HG03066 (cell line): ENCODE measurements around the gene LACTBL1.
"Not testable (repeated sequence)": the region's sequence is repeated elsewhere in the genome, so short reads cannot be mapped to it uniquely, and the experiment has no call there.

Experiments used
- ATAC-seq: cut with Tn5 transposase; IDR thresholded peaks from one replicate; pipeline ENCODE4 v1.9.1; 2021; ENCODE audit warnings: low read depth; ENCODE audit not compliant: unreplicated experiment

The LACTBL1 gene

DNA sequence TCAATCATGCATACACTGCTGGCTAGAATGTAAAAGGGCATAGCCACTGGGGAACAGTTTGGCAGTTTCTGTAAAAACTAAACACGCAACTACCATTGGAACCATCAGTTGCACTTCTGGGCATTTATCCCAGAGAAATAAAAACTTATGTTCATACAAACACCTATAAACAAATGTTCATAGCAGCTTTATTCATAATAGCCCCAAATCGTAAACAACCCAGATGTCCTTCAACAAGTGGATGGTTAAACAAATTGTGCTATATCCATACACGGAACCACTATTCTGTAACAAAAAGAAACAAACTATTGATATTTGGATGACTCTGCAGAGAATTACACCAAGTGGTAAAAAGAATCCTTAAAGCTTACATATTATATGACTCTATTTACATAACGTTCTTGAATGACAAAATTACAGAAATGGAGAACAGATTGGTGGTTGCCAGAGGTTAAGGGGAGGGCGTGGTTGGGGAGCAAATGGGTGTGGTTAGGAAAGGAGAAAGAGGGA, 22.8 kb downstream of the LACTBL1 start:
- ATAC-seq, result no peak

DNA sequence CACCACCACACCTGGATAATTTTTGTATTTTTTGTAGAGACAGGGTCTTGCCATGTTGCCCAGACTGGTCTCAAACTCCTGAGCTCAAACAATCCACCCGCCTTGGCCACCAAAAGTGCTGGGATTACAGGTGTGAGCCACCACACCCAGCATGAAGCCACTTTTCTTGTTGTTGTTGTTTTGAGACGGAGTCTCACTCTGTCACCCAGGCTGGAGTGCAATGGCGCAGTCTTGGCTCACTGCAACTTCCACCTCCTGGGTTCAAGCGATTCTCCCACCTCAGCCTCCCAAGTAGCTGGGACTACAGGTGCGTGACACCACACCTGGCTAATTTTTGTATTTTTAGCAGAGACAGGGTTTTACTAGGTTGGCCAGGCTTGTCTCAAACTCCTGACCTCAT, 27.5 kb downstream of the LACTBL1 start:
- not testable (repeated sequence) for ATAC-seq

DNA sequence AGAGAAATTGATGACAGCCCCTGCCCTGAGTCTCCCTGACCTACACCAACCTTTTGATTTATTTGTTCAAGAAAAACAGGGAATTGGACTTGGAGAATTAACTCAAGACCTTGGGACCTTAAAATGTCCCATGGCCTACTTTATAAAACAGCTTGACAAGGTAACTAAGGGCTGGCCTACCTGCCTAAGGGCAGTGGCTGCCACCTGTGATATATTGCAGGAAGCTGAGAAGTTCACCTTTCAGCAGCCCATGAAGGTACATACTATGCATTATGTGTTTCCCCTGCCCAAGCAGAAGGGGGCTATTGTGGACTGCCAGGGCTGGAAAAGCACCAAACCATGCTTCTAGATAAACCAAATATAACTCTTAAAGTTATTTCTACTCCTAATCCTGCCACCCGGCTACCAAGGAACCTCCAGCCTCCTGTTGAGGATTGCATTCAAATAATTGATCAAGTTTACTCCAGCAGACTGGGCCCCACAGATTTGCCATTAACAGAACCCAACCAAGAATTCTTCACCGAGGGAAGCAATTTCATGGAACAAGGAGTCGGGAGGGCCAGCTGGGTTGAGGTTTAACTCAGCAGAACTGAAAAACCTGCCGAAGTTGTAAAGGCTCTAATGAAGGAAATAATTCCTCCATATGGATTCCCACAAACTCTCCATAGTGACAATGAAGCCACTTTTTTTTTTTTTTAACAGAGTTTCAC, 28.2 kb downstream of the LACTBL1 start:
- ATAC-seq, result no peak

DNA sequence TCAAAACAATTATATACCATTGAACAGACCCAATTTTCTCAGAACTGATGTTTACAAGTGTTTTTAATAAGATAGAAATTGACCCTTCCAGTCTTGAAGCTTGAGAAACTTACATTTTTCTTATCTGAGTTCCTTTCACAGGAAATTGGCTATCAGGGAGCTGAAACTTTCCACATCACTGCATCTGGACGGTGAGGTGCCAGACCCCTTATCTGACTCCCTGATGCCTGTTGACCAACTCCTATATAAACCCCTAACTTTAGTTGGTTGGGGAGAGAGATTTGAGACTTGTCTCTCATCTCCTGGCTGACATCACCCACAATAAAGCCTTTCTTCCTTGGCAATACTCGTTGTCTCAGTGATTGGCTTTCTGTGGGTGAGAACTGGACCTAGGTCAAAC, 31.4 kb downstream of the LACTBL1 start:
- no peak for ATAC-seq

DNA sequence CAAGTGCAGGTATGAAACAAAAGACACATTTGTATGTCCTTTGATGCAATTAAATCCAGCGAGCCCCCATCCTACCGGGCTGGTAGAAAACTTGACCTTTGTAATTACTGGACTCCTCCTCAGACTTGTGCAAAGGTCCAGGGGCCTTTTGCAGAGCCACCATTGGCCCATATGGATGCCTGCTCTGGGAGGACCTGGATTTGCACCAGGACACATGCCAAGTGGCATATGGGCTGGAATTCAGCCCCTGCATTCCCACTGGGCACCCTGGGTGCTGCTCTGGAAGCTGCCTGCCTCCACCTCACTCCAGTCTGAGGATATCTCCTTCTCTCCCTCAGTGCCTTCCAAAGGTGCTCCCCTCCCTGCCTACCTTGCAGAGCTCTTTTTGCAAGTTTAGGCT, 36.0 kb downstream of the LACTBL1 start:
- ATAC-seq, result no peak

GRCh38 chr1:22935433-22935832, 37.2 kb downstream of the LACTBL1 start:
- ATAC-seq, result no peak

DNA sequence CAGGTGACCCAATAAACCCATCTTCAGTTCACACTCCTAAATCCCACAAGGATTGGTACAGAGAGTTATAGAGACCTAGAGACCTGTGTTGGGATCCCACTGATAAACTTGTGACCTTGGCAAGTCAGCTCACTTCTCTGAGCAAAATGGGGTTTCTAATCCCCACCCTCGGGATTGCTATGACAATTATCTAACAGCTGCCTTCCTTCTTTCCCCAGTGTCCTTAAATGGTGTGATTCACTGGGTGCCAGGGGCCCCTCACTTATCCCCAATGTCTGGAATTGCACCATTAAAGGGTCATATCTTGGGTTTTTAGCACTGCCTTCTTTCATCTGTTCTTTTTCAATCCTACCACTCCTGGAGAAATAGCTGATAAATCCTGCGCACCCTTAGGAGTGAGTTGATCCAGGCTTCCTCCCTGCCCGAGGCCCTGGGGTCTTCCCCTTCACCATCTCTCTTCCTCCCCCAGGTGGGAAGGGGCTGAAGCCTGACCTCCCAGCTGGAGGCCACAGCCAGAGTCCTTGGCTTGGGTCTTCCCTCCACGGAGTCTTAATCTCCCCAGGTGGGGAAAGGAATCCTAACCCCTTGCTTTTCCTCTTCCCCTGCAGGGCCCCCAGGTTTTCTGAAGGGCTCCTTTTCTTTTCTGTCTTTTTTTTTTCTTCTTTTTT, 39.7 kb downstream of the LACTBL1 start:
- no peak for ATAC-seq

DNA sequence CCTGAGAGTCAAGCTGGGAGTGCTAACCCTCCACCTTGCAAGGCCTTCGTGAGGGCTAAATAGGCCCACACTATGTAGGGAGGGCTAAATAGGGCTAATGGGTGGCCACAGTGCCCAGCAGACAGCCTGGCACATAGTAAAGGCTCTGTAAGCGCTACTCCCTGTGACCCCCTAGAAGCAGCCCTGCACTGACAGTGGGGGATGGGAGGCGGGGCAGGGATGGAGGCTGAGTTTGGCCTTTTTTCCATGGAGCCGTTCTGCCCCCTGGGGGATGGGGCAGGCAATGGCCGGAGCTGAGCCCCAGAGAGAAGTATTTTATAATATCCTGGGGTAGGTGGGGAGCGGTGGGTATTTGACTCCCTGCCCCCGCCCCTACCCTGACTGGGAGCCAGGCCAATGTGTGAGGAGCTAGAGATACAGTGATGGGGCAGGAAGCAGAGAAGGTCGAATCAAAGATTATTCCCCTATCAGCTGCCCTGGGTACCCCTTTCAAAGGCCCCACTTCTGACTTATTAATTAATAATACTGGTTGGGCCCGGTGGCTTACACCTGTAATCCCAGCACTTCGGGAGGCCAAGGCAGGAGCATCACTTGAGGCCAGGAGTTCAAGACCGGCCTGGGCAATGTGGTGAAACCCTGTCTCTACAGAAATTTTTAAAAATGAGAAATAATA, 42.3 kb downstream of the LACTBL1 start:
- ATAC-seq, result no peak

DNA sequence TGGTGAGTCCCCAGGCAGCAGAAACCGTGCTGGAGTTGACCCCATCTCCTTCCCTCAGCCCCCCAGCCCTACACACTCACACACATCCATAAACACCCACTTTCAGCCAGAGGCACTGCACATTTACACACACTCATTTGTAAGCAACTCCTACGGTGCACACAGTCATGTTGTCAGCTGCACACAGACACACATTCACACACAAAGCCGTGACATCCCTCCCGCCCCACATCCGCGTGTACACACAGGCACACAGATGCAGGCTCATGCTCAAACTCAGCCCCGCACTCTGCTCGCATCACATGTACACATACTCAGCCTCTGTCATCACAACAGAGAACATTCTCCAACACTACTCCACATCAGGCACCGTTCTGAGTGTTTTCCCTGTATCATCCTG, 47.6 kb downstream of the LACTBL1 start:
- no peak for ATAC-seq

DNA sequence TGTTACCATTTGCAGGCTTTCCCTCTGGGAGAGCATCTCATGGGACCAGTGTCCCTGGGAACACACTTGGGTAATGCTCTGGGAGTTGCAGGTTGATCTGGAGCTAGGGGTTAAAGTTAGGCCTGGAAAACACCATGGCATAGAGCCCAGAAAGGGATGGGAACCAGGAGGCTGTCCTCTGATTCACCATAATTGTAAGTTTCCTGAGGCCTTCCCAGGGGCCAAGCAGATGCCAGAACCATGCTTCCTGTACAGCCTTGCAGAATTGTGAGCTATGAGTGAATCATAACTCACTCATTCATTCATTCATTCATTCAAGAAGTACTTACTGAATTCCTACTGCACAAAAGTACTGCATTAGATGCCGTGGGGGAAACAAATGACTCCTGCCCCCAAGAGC, 50.0 kb downstream of the LACTBL1 start:
- ATAC-seq, result no peak

- ATAC-seq, result no peak
Observed at GRCh38 chr1:22921452-22922126, 51.1 kb downstream of the LACTBL1 start.

DNA sequence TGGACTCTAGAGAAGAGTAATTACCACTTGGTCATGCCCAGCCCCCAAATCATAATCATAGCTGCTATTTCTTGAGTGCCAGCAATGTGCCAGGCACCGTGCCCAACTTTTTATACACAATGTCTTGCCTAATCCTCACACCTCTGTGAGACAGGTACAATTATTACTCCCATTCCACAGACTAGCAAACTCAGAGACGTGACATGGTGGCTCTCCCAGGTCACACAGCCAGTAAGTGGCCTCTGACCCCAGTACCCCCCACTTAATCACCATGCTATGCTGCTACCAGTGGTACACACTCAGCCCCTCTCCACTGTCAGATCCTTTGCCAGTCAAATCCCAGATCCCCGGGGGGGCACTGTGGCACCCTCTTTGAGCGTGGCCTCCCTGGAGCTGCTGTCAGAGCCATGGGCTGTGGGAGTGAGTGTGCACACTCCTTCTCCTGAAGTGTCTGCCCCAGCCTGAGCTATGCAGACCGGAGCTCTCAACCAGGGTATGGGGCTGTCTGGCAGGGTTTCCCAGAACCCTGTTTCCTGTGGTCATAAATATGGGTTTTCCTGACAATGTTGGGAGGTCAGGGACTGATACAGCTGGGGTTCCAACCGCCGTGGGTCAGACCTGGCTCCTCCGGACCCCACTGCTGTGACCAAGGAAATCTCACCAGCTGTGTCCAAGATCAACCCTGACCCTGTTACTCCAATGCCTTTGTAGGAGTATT, 51.8 kb downstream of the LACTBL1 start:
- ATAC-seq, result no peak

- no peak for ATAC-seq
Observed at GRCh38 chr1:22920026-22920733, 52.5 kb downstream of the LACTBL1 start.

DNA sequence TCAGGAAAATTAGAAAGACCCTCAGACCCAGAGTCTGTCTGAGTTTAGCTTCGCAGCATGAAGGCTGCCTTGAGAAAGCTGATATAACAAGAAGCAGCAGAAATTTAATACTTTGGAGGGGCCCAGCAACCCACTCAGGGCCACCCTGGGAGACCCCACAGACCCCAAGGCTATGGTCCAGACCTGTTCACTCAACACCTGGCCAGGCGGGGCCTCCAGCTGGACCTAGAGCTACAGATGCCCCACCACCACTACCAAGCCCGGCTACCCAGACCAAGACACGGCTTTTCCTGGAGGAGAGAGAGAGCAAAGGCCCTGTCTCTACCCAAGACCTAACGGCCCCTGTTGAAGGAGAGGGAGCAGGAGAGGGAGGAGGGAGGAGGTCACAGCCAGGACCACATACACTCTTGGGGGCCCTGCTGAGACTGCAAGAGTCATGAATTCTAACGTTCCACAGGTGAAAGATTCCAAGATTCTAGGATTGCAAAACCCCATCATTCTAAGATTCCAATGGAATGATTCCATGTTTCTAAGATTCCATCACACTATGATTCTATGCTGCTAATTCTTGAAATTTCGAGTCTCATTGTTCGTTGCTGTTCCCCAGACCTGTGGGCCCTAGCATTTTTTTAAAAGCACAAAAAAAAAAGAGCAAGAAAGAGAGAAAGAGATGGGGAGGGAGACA, 53.2 kb downstream of the LACTBL1 start:
- ATAC-seq, result no peak

GRCh38 chr1:22918644-22919043, 54.0 kb downstream of the LACTBL1 start:
- ATAC-seq, result no peak

GRCh38 chr1:22917989-22918388, 54.7 kb downstream of the LACTBL1 start:
- ATAC-seq, result no peak

DNA sequence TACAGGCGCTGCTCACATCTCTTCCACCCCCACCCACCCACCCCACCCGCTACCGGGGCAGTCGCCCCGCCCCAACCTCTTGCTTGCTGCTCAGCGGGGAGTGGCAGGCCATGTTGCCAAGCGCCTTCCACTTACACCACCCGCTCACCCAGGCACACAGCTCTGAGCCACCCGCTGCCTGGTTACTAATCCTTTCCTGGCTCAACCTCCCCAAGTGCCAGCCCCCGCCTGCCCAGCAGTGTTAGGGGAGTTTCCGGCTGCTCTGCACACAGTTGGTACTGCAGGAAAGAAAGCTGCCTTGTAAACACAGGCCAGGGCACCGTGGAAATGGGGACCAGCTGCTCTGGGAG, 56.2 kb downstream of the LACTBL1 start:
- no peak for ATAC-seq

- ATAC-seq, result no peak
Observed at GRCh38 chr1:22915816-22916470, 56.7 kb downstream of the LACTBL1 start.

DNA sequence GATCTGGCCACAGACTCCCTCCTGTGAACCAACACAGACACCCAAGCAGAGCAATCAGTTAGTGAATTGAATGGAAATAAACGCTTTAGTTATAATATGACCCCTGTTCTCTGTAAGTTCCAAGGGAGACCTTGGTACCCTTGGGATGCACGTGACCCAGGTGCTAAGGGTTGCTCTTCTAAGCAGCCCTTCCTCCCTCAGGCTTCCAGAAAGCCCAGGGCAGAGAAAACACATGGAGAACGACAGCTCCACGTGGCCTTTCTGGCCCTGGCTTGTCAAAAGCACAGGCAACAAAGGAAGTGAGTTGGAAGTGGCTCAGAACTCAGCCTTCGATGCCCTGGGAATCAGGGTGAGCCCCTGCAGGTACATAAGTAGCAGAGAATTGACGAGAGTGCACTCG, 57.4 kb downstream of the LACTBL1 start:
- no peak for ATAC-seq
